ENCODE measurements around the gene PKLR. TPM values are rescaled to one million over a fixed set of nuclear protein-coding genes. Genes with fewer than 3 reads are reported as not detected.

The PKLR gene
- total RNA-seq, 1 donor from 2014 or later: 0.09 TPM

- Mint-ChIP-seq H3K27me3 (peaks cover 6% of the 10 kb centered on the region), H3K9me3 (no peaks in the 10 kb centered on the region), H3K36me3 (ENCODE audit: low read depth) (no peaks in the 10 kb centered on the region), H3K27ac (no peak overlapping the region), H3K4me1 (no peaks in the 10 kb centered on the region), H3K4me3 (no peak overlapping the region)
- intact Hi-C loops (cut with micrococcal nuclease): no loop called here
- no peak for DNase-seq
These were observed 14.7 kb downstream of the PKLR start for GRCh38 chr1:155286544-155286943.

GRCh38 chr1:155285631-155286044 is 15.6 kb downstream of the PKLR start:
- Mint-ChIP-seq H3K27me3 (peaks cover 3% of the 10 kb centered on the region), H3K36me3 (ENCODE audit: low read depth) (no peaks in the 10 kb centered on the region), H3K4me3 (no peak overlapping the region), H3K4me1 (no peaks in the 10 kb centered on the region), H3K9me3 (no peaks in the 10 kb centered on the region), H3K27ac (no peak overlapping the region)
- intact Hi-C loops (cut with micrococcal nuclease): no loop called here
- DNase-seq: no peak

DNA sequence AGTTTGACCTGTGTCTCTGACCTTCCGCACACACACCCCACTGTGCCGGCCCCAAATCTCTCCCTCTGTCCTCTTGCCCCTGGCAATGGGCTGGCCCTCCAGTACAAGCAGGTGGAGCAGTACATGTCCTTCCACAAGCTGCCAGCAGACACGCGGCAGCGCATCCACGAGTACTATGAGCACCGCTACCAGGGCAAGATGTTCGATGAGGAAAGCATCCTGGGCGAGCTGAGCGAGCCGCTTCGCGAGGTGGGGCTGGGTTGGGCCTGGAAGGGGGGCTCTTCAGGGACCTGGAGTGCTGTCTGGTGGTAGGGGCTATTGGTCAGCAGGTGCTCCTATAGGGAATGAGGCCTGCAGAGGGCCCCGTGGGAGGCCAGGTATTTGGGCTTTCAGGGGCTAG is 16.2 kb downstream of the PKLR start:
- Mint-ChIP-seq H3K9me3 (no peaks in the 10 kb centered on the region), H3K27me3 (peaks cover 1% of the 10 kb centered on the region), H3K36me3 (ENCODE audit: low read depth) (no peaks in the 10 kb centered on the region), H3K4me3 (no peak overlapping the region), H3K4me1 (no peaks in the 10 kb centered on the region), H3K27ac (no peak overlapping the region)
- intact Hi-C loops (cut with micrococcal nuclease): no loop called here
- no peak for DNase-seq

DNA sequence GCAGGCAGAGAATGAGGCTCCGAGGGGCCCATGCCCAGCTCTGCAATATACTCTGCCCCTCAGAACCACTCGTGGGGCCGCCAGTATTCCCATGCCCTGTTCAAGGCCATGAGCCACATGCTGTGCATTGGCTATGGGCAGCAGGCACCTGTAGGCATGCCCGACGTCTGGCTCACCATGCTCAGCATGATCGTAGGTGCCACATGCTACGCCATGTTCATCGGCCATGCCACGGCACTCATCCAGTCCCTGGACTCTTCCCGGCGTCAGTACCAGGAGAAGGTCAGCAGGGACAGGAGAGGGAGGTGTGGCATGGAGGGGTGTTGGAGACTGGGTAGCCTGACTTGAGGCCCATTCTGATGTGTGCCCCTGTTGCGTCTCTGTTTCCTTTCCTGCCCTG is 16.8 kb downstream of the PKLR start:
- intact Hi-C loops (cut with micrococcal nuclease): no loop called here
- no peaks in the 10 kb centered on the region for H3K36me3 Mint-ChIP-seq (ENCODE audit: low read depth)
- no peak overlapping the region for H3K4me3 Mint-ChIP-seq
- H3K27ac Mint-ChIP-seq: no peak overlapping the region
- no peak for DNase-seq
- H3K4me1 Mint-ChIP-seq: no peaks in the 10 kb centered on the region
- H3K27me3 Mint-ChIP-seq: no peaks in the 10 kb centered on the region
- no peaks in the 10 kb centered on the region for H3K9me3 Mint-ChIP-seq

- H3K36me3 Mint-ChIP-seq (ENCODE audit: low read depth): no peaks in the 10 kb centered on the region
- H3K27ac Mint-ChIP-seq: no peak overlapping the region
- no peaks in the 10 kb centered on the region for H3K9me3 Mint-ChIP-seq
These were observed 18.6 kb downstream of the PKLR start for GRCh38 chr1:155282488-155283091.

DNA sequence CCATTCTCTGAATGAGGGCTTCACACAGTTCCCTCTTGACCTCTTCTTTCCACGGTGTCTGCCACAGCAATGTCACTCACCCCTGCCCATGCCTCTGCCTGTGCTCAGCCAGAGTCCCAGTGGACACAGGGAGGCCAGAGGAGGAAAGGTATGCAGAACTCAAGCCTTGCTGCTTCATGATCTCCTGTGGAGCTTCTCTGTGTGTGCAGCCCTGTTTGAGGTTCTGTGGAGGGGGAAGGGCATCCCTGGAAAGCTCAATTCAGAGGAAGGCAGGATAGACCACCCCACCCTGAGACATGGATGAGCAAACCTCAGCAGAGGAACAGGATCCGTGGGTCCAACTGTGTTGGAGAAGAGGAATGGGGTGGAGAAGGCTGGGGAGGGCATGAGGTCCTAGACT is 22.0 kb downstream of the PKLR start:
- no peaks in the 10 kb centered on the region for H3K27me3 Mint-ChIP-seq
- peaks cover 12% of the 10 kb centered on the region for H3K4me1 Mint-ChIP-seq
- H3K4me3 Mint-ChIP-seq: no peak overlapping the region
- no peak overlapping the region for H3K27ac Mint-ChIP-seq
- intact Hi-C loops (cut with micrococcal nuclease): loop anchor here (10.0 kb wide), 1 partner anchor 316 kb away; no protein-coding TSS in a partner anchor
- no peaks in the 10 kb centered on the region for H3K36me3 Mint-ChIP-seq (ENCODE audit: low read depth)
- DNase-seq: no peak
- H3K9me3 Mint-ChIP-seq: no peaks in the 10 kb centered on the region

More at GRCh38 chr1:155282488-155283091, 18.6 kb downstream of the PKLR start:
- intact Hi-C loops (cut with micrococcal nuclease): no loop called here
- Mint-ChIP-seq H3K27me3 (no peaks in the 10 kb centered on the region), H3K4me1 (no peaks in the 10 kb centered on the region), H3K4me3 (no peak overlapping the region)
- DNase-seq: no peak

DNA sequence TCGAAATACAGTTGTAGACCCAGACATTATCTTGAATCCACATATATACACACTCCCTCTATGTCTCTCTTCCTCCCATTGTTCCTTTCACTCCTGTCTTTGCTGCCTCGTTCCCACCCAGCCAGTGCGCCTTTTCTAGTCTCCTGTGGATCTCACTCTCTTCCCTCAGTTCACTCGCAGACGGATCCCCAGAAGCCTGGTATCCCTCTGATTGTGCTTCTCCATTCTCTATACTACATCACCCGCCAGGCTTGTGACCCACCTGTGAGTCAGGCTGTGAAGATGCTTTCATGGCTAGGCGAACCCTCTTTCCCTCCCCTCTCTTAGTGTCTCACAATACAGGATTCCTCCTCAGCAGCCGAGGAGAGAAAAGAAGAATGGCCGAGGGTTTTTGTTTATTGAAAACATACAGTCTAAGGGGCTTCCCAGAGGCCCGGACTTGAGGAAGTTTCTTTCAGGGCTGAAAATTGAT is 22.5 kb downstream of the PKLR start:
- Mint-ChIP-seq H3K36me3 (ENCODE audit: low read depth) (no peaks in the 10 kb centered on the region), H3K27ac (no peak overlapping the region), H3K4me1 (peaks cover 15% of the 10 kb centered on the region), H3K27me3 (no peaks in the 10 kb centered on the region), H3K4me3 (peak overlapping the region; percentile 29), H3K9me3 (no peaks in the 10 kb centered on the region)
- no peak for DNase-seq
- intact Hi-C loops (cut with micrococcal nuclease): loop anchor here (1.0 to 10.0 kb wide), 2 partner anchors 30 to 316 kb away; partner anchors contain the start of gene FDPS

DNA sequence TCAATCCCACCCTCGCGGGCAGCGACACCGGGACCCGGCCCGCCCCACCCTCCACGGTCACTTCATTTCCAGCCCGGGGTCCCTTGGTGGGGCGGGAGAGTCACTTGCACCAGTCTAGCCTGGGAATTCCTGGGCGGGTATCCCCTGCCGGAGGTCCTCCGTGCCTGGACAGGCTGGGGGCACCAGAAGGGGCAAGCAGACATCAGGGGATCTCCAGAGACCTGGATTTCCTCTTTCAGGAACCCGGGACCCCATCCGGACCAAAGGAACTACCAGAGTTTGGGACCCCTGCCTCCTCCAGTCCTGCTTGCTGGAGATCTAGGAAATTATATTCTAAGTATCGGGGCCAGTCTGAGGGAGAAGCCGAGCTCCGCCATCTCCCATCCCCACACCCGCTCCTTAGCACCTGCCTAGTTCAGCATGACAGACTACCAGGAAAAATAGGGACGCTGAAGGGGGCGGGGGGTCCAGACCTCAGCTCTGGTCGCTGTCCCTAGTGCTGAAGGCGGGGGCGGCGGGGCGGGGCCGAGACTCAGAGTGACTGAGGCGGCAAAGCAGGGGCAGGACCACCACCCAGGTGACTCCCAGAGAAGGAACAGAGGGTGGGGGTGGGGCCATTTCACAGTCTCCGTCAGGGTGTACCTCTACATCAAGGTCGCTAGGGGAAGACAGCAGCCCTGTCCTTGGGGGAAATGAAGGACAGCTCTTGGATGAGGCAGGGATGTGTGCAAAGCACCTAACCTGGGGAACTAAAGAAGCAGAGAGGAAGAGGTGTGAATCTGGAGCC is 23.1 kb downstream of the PKLR start:
- Mint-ChIP-seq H3K4me1 (peaks cover 20% of the 10 kb centered on the region), H3K9me3 (no peaks in the 10 kb centered on the region), H3K27ac (no peak overlapping the region), H3K27me3 (no peaks in the 10 kb centered on the region), H3K36me3 (ENCODE audit: low read depth) (peaks cover 1% of the 10 kb centered on the region), H3K4me3 (peak overlapping the region; percentile 75)
- DNase-seq: peak; percentile 93
- intact Hi-C loops (cut with micrococcal nuclease): loop anchor here (1.0 to 10.0 kb wide), 5 partner anchors 16 to 317 kb away; partner anchors contain the start of genes FDPS and SCAMP3

- peaks cover 8% of the 10 kb centered on the region for H3K36me3 Mint-ChIP-seq (ENCODE audit: low read depth)
- H3K4me1 Mint-ChIP-seq: peaks cover 25% of the 10 kb centered on the region
- no peaks in the 10 kb centered on the region for H3K27me3 Mint-ChIP-seq
- H3K4me3 Mint-ChIP-seq: peak within 1 kb of the TSS; percentile 75
- H3K27ac Mint-ChIP-seq: peak within 1 kb of the TSS; percentile 34
- no peaks in the 10 kb centered on the region for H3K9me3 Mint-ChIP-seq
- peak; percentile 98 for DNase-seq
- intact Hi-C loops (cut with micrococcal nuclease): loop anchor here (1.0 to 10.0 kb wide), 4 partner anchors 15 to 318 kb away; partner anchors contain the start of gene SCAMP3
These were observed 24.0 kb downstream of the PKLR start, which contains the start of gene HCN3 for GRCh38 chr1:155277070-155277901. Gene HCN3, plus strand, starts transcription at chr1:155277463. Its CDS starts 128 bp downstream, at chr1:155277591.

DNA sequence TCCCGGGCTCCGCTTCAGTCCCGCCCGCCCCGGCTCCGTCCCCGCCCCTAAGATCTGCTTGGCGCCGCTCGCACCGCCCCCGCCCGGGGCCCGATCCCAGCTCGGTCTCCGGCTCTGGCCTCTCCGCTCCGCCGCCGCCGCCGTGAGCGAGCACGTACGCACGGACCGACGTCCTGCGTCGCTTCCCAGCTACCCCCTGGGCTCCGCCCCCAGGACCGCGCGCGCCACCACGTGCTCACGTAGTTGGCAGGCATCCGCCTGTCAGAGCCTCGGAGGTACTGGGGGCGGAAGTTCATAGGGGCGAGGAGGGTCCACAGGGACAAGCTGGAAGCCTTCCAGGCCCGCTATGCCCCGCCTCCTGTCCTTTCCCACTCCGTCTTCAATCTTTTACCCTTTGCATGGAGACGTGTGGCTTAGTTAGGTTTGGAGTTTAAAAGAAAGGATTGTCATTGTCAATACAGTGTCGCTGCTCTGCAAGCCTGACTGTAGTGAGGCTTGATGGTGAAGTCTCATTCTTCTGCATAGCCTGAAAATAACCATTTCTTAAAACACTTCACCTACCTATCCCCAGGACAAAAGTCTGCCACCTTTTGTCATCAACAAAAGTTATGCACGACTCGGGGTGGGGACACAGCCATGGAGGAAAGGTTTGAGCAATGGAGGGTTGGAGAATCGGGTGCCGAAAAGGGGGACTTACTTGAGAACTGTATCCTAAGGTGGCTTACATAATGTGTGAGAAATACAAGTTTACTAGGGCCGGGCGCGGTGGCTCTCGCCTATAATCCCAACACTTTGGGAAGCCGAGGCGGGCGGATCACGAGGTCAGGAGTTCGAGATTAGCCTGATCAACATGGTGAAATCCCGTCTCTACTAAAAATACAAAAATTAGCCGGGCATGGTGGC is 27.6 kb downstream of the PKLR start, which contains the start of gene CLK2:
Gene CLK2, minus strand, starts transcription at position 162 of the 903 bp plus-strand sequence. CDS start 2,527 bp downstream, outside the sequence.
- Mint-ChIP-seq H3K4me3 (peak within 1 kb of the TSS; percentile 100), H3K36me3 (ENCODE audit: low read depth) (peaks cover 35% of the 10 kb centered on the region), H3K27ac (peak within 1 kb of the TSS; percentile 98), H3K4me1 (peaks cover 34% of the 10 kb centered on the region), H3K27me3 (no peaks in the 10 kb centered on the region), H3K9me3 (no peaks in the 10 kb centered on the region)
- DNase-seq: peak; percentile 99
- intact Hi-C loops (cut with micrococcal nuclease): loop anchor here (1.0 to 10.0 kb wide), 3 partner anchors 11 to 321 kb away; partner anchors contain the start of gene SCAMP3

DNA sequence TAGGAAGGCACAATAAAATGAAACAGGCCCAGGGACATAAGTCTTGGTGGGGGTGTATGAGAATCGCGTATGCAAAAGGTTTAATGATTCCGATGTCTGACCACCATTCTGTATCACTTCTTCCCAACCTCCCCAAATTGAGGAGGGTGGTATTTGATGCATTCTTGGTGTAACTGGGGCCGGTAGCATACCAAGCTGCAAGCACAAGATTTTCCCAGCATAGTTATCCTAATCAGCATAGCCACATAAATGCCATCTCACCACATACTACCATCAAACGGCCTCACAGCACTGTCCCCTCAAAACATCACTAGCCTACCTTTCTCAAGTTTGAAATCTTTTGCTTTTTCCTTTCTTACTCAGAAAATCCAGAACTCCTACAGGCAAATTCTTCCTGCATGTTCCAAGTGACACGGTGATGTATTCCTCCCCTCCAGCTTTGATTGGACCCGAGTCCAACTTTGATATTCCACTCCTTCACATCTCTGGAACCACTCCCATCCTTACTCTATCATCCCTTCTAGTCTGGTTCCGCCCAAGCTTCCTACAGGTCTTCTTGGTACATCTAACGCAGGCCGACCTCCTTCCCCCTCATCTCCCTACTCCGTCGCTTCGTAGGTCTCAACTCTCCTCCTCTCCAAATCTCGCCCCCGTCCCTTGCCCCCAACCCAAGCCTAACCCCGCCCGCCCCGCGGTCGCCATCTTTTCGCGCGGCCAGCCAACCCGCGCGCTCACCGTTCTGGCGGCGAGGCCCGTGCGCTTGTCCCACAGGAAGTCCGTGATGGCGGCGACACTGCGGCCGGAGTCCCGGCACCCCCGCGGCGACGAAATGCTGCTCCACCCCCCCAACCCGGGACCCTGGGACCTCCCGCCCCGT is 28.5 kb downstream of the PKLR start:
- H3K36me3 Mint-ChIP-seq (ENCODE audit: low read depth): peaks cover 44% of the 10 kb centered on the region
- peak overlapping the region; percentile 100 for H3K4me3 Mint-ChIP-seq
- H3K4me1 Mint-ChIP-seq: peaks cover 37% of the 10 kb centered on the region
- peak overlapping the region; percentile 98 for H3K27ac Mint-ChIP-seq
- intact Hi-C loops (cut with micrococcal nuclease): loop anchor here (1.0 to 10.0 kb wide), 3 partner anchors 10 to 322 kb away; partner anchors contain the start of gene SCAMP3
- no peaks in the 10 kb centered on the region for H3K27me3 Mint-ChIP-seq
- H3K9me3 Mint-ChIP-seq: no peaks in the 10 kb centered on the region
- DNase-seq: no peak

GRCh38 chr1:155269381-155269780 is 31.9 kb downstream of the PKLR start:
- Mint-ChIP-seq H3K27ac (no peak overlapping the region), H3K9me3 (no peaks in the 10 kb centered on the region), H3K4me1 (peaks cover 28% of the 10 kb centered on the region), H3K4me3 (no peak overlapping the region), H3K27me3 (no peaks in the 10 kb centered on the region), H3K36me3 (ENCODE audit: low read depth) (peaks cover 71% of the 10 kb centered on the region)
- no peak for DNase-seq
- intact Hi-C loops (cut with micrococcal nuclease): no loop called here
